Breast epithelium (tissue), 4 donors: Measurements from ENCODE around the gene ATP6V1C2. TPM values are rescaled to one million over a fixed set of nuclear protein-coding genes. Genes with fewer than 3 reads are reported as not detected.

Experiments
- DNase-seq, 2 donors: peaks; one replicate each; pipeline ENCODE4 v3.0.0-alpha.2; 2019; ENCODE audit warnings: low spot score in 2 of 2
- H3K27ac ChIP-seq, 2 donors: fragments of 200-600 bp; sonication (generic) in 1 of 2; one replicate each; pipeline ENCODE4 v1.5.1; 2016 to 2019; ENCODE audit warnings: mild to moderate bottlenecking in 1 of 2
- H3K27me3 ChIP-seq, 2 donors: fragments of 200-600 bp; sonication (generic) in 1 of 2; one replicate each; pipeline versions ENCODE4 v1.5.1 to v1.6.0; 2017 to 2019; ENCODE audit warnings: control low read depth in 1 of 2, mild to moderate bottlenecking in 1 of 2
- H3K36me3 ChIP-seq: fragments of 200-600 bp; one replicate; pipeline ENCODE4 v1.5.1; 2019
- H3K4me1 ChIP-seq, 2 donors: fragments of 200-600 bp; sonication (generic); one replicate each; pipeline ENCODE4 v1.5.1; 2016 to 2019; ENCODE audit warnings: control low read depth in 1 of 2
- H3K4me3 ChIP-seq, 3 donors: fragments of 200-600 bp; sonication (generic); 1 replicate in 2 of 3; 2 replicates in 1 of 3; pipeline ENCODE4 v1.5.1; 2016 to 2019; ENCODE audit warnings: mild to moderate bottlenecking in 3 of 3, moderate library complexity in 2 of 3
- H3K9me3 ChIP-seq, 2 donors: fragments of 200-600 bp; sonication (generic) in 1 of 2; one replicate each; pipeline ENCODE4 v1.5.1; 2016 to 2019; ENCODE audit warnings: control low read depth in 1 of 2
- POLR2A ChIP-seq: fragments of 450-650 bp; IDR thresholded peaks from one replicate; pipeline ENCODE4 v1.6.1; 2016; ENCODE audit warnings: antibody characterized with exemption, mild to moderate bottlenecking, moderate library complexity
- POLR2AphosphoS5 ChIP-seq, 3 donors: sonication (generic); formaldehyde crosslinking; IDR thresholded peaks; one replicate each; pipeline ENCODE4 v1.6.1; 2017; ENCODE audit warnings: antibody characterized with exemption in 3 of 3
- intact Hi-C: fragments of 100-400 bp; cut with DNase I; formaldehyde crosslinking; loops from one replicate; pipeline ENCODE4 v1.15.1; 2023; ENCODE audit warnings: low total_unique reads
- total RNA-seq, 3 donors: library from RNA; depleted of rRNA; stranded (reverse); fragments of >200 nt; gene quantifications; one replicate each; pipeline ENCODE4 v1.1.0, GENCODE V29; 2016
- TF ChIP-seq, protein P1 (sequence below), 3 donors: fragments of 450-650 bp; IDR thresholded peaks; one replicate each; pipeline ENCODE4 v1.5.1; 2016 to 2017; ENCODE audit warnings: antibody characterized with exemption in 3 of 3, mild to moderate bottlenecking in 3 of 3, moderate library complexity in 3 of 3

Gene ATP6V1C2
- total RNA-seq, 3 donors from 2014 or later = 0.16 to 18.7 (median 0.66) TPM

DNA sequence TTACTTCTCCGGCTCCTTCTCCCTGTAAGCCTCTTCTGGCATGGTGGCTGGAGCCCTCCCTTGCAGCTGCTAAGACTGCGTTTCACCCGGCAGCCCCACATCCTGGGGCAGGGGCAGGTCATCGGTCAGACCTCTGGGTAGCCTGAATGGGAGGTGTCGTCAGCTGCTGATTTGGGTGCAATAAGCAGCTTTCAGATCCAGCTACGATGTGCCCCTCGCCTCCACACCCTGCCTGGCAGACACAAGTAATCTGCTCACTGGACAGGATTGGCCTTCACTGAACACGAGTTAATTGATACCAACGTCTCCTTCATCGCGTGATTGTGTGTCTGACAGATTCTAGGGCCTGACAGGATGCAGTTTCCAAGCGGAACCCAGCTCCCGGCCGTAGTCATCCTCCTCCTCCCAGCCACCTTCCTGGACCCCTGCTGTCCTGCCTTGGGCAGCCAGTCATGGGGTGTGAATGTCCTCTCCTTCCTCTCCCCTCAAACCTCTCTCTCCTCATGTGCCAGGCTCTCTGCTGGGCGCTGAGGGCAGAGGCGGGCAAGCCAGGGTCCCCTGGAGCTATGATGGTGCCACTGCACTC lies 110.1 kb downstream of the ATP6V1C2 start:
- no peak overlapping the region for H3K4me3 ChIP-seq
- no peak overlapping the region for H3K27ac ChIP-seq
- no peaks in the 10 kb centered on the region for H3K9me3 ChIP-seq
- no peaks in the 10 kb centered on the region for H3K4me1 ChIP-seq
- TF ChIP-seq POLR2AphosphoS5 (IDR thresholded peaks at IDR 0.05) = no peak
- TF ChIP-seq, protein P1, sequence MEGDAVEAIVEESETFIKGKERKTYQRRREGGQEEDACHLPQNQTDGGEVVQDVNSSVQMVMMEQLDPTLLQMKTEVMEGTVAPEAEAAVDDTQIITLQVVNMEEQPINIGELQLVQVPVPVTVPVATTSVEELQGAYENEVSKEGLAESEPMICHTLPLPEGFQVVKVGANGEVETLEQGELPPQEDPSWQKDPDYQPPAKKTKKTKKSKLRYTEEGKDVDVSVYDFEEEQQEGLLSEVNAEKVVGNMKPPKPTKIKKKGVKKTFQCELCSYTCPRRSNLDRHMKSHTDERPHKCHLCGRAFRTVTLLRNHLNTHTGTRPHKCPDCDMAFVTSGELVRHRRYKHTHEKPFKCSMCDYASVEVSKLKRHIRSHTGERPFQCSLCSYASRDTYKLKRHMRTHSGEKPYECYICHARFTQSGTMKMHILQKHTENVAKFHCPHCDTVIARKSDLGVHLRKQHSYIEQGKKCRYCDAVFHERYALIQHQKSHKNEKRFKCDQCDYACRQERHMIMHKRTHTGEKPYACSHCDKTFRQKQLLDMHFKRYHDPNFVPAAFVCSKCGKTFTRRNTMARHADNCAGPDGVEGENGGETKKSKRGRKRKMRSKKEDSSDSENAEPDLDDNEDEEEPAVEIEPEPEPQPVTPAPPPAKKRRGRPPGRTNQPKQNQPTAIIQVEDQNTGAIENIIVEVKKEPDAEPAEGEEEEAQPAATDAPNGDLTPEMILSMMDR (IDR thresholded peaks at IDR 0.05) = no peak
- TF ChIP-seq POLR2A = no peak
- intact Hi-C loops = no loop called here
- H3K27me3 ChIP-seq = peaks cover 0 to 26% of the 10 kb centered on the region in 2 donors
- DNase-seq = no peak
- H3K36me3 ChIP-seq = no peaks in the 10 kb centered on the region

DNA sequence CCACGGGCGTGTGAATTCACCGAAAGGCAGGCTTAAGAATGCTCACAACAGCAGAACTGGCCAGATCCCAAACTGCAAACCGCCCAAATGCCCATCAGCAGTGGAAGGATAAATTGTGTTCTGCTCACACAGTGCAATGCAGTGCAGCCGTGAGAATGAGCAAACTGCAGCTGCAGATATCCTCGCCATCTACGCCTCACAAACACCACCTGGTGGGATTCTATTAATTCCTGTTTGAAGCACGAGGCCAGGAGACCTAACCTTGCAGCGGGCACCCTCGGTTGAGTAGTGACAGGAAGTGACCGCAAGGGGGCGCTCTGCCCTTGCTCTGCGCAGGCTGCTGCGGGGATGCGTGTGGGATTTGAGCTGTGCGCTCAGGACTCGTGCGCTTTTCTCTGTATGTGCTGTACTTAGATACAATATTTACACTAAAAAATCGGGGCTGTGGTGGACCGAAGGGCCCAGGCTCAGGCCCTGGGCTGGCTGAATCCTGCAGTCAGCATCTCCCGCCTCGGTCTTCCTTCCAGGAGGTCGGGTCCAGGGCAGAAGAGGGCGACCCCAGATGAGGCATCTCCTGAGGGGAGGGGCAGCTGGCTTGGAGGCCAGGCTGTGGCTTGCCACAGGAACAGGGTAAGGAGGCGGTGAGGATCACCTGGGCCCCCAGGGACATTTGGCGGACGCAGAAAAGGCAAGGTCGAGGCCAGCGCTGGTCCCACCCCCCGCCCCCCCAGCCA lies 110.9 kb downstream of the ATP6V1C2 start:
- H3K27me3 ChIP-seq = peaks cover 0 to 22% of the 10 kb centered on the region in 2 donors
- no peak overlapping the region for H3K27ac ChIP-seq
- no peaks in the 10 kb centered on the region for H3K36me3 ChIP-seq
- intact Hi-C loops = no loop called here
- H3K9me3 ChIP-seq = no peaks in the 10 kb centered on the region
- peak; percentile 68 to 84 for DNase-seq
- no peaks in the 10 kb centered on the region for H3K4me1 ChIP-seq
- TF ChIP-seq POLR2AphosphoS5 (IDR thresholded peaks at IDR 0.05) (peak in 1 of 3 donors; percentile 28), POLR2A (no peak)
- TF ChIP-seq, protein P1 (IDR thresholded peaks at IDR 0.05) = peak; percentile 87 to 91 (median 89)
- H3K4me3 ChIP-seq = peak overlapping the region in 1 of 3 donors; percentile 1

GRCh38 chr2:10833021-10833420 lies 111.6 kb downstream of the ATP6V1C2 start:
- Histone ChIP-seq H3K27me3 (peaks cover 0 to 22% of the 10 kb centered on the region in 2 donors), H3K36me3 (no peaks in the 10 kb centered on the region), H3K4me1 (no peaks in the 10 kb centered on the region), H3K9me3 (no peaks in the 10 kb centered on the region), H3K27ac (no peak overlapping the region), H3K4me3 (no peak overlapping the region)
- DNase-seq = no peak
- intact Hi-C loops = no loop called here
- TF ChIP-seq POLR2AphosphoS5 (IDR thresholded peaks at IDR 0.05) (no peak), POLR2A (no peak)
- TF ChIP-seq, protein P1 (IDR thresholded peaks at IDR 0.05) = no peak

- Histone ChIP-seq H3K9me3 (no peaks in the 10 kb centered on the region), H3K27me3 (peaks cover 0 to 16% of the 10 kb centered on the region in 2 donors), H3K4me3 (no peak overlapping the region), H3K36me3 (no peaks in the 10 kb centered on the region), H3K27ac (no peak overlapping the region), H3K4me1 (no peaks in the 10 kb centered on the region)
- DNase-seq = no peak
- TF ChIP-seq POLR2AphosphoS5 (IDR thresholded peaks at IDR 0.05) (no peak), POLR2A (no peak)
- TF ChIP-seq, protein P1 (IDR thresholded peaks at IDR 0.05) = no peak
- intact Hi-C loops = no loop called here
These were observed 112.7 kb downstream of the ATP6V1C2 start for GRCh38 chr2:10834068-10834655.

Other genes with a start within 250 kb of the ATP6V1C2 start
- gene NOL10, start 31.7 kb upstream of the ATP6V1C2 start, total RNA-seq = 10 to 100 TPM; 23.5 to 41.6 (median 31.1) TPM
- 100 to 1,000 TPM in 2 of 3 donors, 10 to 100 TPM in 1; 84.7 to 118 (median 108) TPM for gene PDIA6, start 91.2 kb downstream of the ATP6V1C2 start, total RNA-seq
- under 1 TPM in 2 of 3 donors, not detected in 1; 0.29 to 0.66 TPM for gene KCNF1, start 190.3 kb downstream of the ATP6V1C2 start, total RNA-seq